OCI-LY7 (cell line): ENCODE results near the gene RPS6KB2.

Experiments
- CTCF ChIP-seq: fragments of 200-600 bp; sonication (generic); conservative IDR thresholded peaks from 2 replicates; pipeline ENCODE4 v1.5.1; 2014; ENCODE audit warnings: mild to moderate bottlenecking, antibody characterized with exemption, low read length, moderate library complexity, mixed read lengths
- EZH2phosphoT487 ChIP-seq: fragments of 200-600 bp; sonication (generic); IDR thresholded peaks from 2 replicates; pipeline ENCODE4 v1.6.1; 2018; ENCODE audit warnings: low read depth, borderline replicate concordance, mild to moderate bottlenecking, mixed run types, antibody characterized with exemption, low read length, moderate library complexity, mixed read lengths

- TF ChIP-seq CTCF = no peak
- TF ChIP-seq EZH2phosphoT487 = no peak
These were observed 9.6 kb upstream of the RPS6KB2 start for GRCh38 chr11:67418476-67419281.
